ENCODE results near the gene ZDHHC13.

DNA sequence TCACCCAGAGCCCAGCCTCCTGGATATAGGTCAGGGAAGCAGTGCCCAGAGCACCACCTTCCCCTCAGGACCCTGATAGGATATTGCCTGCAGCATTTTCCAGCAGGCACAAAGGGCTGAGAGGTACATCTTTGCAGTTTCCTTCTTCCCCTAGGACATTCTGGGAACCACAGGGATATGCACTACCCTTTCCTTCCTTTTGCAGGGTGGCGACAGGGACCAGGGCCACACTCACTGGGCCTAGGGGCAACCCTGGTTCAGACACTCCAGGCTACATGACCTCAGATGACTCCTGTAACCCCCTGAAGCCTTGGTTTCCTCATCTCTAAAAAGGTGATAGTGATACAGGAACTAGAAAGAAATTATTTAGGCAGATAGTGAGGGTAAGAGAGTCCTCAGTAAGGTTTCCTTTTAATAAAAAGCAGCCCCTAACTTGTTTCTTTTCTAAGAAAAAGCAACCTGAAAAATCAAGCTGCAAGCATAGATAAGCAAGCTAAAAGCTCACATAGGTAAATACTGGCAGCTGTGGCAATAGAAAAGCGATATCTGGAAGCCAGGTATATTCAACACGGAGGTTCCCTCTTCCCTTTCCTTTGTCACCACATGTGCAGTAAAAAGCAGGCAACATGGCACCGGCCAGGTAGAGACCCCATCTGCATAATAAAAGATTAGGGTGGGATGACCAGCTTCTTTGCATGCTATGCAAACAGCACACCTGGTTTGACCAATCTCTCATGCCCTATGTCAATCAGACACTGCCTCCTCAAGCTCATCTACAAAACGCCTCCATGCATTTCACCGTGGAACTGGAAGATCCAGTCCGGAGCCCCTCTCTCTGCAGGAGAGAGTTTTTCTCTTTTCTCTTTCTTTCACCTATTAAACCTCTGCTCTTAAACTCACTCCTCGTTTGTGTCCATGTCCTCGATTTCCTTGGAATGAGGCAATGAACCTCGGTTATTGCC is 43.2 kb upstream of the ZDHHC13 start:
- TF ChIP-seq, protein P1, sequence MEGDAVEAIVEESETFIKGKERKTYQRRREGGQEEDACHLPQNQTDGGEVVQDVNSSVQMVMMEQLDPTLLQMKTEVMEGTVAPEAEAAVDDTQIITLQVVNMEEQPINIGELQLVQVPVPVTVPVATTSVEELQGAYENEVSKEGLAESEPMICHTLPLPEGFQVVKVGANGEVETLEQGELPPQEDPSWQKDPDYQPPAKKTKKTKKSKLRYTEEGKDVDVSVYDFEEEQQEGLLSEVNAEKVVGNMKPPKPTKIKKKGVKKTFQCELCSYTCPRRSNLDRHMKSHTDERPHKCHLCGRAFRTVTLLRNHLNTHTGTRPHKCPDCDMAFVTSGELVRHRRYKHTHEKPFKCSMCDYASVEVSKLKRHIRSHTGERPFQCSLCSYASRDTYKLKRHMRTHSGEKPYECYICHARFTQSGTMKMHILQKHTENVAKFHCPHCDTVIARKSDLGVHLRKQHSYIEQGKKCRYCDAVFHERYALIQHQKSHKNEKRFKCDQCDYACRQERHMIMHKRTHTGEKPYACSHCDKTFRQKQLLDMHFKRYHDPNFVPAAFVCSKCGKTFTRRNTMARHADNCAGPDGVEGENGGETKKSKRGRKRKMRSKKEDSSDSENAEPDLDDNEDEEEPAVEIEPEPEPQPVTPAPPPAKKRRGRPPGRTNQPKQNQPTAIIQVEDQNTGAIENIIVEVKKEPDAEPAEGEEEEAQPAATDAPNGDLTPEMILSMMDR (IDR thresholded peaks at IDR 0.05): no peak
- TF ChIP-seq POLR2A (IDR thresholded peaks at IDR 0.05): no peak

All from adrenal gland (tissue), 5 donors.